Pons (tissue), 1 donor: ENCODE data around the gene PLGRKT.
"Not testable (repeated sequence)": the region's sequence is repeated elsewhere in the genome, so short reads cannot be mapped to it uniquely, and the experiment has no call there.

ENCODE experiments used
- DNase-seq: peaks from one replicate; pipeline ENCODE4 v3.0.0-alpha.2; 2016; ENCODE audit warnings: low spot score

The PLGRKT gene

DNA sequence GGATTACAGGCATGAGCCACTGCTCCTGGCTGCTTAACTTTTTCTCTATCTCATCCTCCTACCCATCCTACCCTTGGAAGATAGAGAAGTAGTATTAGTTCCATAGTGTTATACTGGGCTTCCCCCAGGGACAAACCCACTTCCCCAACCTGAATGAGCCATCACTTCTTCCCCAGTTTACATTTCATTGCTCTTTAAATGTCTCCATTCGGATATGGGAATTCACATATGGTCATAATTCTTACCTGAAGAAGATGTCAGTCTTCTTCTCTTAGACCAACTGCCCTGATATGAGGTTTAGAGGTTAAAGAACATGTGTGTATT is 14.5 kb upstream of the PLGRKT start:
- DNase-seq = no peak

DNA sequence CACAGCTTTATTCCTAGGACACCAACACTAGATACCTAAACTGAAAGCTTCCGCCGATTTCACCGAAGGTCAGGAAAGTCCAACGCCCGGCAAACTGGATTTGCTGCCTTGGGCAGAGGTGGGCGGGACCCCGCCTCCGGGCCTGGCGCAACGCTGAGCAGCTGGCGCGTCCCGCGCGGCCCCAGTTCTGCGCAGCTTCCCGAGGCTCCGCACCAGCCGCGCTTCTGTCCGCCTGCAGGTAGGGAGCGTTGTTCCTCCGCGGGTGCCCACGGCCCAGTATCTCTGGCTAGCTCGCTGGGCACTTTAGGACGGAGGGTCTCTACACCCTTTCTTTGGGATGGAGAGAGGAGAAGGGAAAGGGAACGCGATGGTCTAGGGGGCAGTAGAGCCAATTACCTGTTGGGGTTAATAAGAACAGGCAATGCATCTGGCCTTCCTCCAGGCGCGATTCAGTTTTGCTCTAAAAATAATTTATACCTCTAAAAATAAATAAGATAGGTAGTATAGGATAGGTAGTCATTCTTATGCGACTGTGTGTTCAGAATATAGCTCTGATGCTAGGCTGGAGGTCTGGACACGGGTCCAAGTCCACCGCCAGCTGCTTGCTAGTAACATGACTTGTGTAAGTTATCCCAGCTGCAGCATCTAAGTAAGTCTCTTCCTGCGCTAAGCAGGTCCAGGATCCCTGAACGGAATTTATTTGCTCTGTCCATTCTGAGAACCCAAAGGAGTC is 12.8 kb upstream of the PLGRKT start, which contains the start of gene CD274:
CD274 (plus strand) TSS at position 184 of the 733 bp plus-strand sequence. CDS start 5,572 bp downstream, outside the sequence.
- peak; percentile 68 for DNase-seq

DNA sequence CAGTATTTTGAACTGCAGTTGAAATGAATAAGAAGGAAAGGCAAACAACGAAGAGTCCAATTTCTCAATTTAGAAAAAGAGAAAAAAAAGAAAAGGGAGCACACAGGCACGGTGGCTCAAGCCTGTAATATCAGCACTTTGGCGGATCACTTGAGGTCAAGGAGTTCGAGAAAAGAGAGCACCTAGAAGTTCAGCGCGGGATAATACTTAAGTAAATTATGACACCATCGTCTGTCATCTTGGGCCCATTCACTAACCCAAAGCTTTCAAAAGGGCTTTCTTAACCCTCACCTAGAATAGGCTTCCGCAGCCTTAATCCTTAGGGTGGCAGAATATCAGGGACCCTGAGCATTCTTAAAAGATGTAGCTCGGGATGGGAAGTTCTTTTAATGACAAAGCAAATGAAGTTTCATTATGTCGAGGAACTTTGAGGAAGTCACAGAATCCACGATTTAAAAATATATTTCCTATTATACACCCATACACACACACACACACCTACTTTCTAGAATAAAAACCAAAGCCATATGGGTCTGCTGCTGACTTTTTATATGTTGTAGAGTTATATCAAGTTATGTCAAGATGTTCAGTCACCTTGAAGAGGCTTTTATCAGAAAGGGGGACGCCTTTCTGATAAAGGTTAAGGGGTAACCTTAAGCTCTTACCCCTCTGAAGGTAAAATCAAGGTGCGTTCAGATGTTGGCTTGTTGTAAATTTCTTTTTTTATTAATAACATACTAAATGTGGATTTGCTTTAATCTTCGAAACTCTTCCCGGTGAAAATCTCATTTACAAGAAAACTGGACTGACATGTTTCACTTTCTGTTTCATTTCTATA is 12.0 kb upstream of the PLGRKT start:
- DNase-seq = peak; percentile 61

DNA sequence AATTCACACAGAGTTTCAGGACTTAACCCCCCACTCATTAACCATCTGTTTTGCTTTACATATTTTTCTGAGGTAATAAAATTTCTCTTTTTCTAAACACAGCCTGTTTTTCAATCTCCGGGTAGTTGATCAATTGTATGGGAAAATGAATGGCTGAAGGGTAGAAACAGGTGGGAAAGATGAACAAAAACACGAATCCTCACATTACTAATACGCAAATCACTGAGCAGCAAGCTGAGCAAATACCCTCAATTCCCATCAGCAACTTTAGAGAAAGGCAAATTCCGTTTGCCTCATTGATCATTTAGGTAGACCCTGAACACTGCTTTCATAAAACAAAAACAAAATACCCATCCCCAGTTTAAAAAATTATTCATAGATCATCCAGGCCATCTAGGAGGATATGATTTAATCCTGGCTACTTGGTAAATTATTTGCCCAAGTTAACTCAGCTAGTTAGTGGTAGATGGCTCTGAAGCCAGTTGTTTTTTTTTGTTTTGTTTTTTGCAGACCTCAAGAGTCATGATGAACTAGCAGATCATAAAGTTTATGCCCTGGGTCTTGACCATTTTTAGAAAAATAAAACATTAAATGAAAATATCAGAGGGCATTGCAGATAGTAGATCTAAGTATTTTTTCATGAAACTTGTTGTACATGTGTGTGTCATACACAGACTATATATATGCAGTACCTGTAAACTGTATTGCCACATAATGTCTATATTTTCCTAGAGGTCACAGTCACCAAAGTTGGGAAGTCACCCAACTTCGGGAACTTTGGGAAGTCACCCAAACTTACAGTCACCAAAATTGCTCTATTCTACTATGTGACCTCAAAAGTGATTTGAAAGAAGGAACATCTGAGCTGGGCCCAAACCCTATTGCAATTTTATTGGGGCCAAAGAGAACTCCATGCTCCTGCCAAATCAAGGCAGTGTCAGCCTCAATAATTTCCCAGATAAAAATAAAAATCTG is 11.0 kb upstream of the PLGRKT start:
- DNase-seq = no peak

DNA sequence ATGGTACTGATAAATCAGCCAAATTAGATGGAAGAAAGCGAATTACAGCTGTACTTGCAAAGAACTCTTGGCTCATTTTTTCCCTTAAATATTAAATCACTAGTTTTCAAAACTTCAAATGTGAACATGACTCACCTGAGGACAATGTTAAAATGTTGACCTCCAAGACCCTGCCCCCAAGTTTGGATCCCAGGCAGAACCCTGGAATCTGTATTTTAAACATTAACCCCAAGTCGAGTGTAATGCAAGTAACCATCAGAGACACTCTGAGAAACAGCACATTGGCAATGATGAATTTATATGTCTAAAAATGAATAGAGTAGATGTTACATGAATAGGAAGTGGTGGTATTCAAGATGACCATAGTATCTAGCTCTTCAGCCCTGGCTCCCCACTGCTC is 10.3 kb upstream of the PLGRKT start:
- DNase-seq = no peak

DNA sequence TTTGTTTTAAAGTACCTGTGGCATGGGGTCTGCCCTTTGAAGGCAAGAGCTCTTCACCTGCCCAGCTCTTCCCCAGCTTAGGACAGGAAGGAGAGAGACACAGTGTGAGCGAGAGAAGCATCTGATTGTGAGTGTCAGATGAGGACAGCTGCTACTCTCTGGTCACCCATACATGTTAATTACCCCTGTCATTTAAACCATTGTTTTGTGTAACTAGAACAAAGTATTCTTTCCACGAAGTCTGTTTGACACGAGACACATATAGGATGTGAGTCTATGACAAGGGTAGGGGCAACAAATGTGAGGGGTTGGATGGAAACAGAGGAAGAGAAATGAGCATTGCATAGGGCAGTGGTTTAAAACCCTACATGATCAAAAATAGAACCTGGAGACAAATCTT is 9.6 kb upstream of the PLGRKT start:
- DNase-seq = no peak

DNA sequence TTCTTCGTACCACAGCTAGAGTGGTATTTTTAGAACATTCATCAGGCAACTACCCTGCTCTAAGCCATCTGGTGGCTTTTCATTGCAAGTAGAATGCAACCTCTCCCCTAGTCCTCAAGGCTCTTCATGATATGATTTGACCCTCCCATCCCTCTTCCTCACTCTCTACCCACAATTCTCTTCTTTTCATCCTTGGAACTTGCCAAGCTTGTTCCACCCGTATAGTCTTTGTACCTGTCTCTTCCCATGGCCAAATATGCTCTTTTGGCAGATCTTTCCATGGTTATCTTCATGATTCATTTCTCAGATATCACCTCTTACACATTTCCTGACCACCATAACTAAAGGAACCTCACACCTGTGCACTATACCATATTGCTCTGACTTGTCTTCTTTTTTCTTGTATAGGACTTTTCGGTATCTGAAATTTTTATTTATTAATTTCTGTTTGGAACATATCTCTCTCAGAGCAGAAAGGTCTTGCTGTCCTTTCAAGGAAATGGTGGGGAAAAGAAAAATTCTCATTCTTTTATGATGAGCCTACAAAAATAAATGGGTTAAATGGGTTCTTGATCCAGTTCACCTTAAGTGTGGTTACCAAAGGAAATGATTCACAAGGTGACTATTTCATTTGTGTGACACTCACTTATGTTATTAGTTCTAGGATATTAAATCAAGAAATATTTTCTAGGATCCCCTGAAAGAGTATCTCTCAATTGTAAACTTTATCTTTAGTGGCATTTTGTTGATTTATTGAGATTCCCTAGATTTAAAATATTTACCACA is 8.9 kb upstream of the PLGRKT start:
- DNase-seq = no peak

DNA sequence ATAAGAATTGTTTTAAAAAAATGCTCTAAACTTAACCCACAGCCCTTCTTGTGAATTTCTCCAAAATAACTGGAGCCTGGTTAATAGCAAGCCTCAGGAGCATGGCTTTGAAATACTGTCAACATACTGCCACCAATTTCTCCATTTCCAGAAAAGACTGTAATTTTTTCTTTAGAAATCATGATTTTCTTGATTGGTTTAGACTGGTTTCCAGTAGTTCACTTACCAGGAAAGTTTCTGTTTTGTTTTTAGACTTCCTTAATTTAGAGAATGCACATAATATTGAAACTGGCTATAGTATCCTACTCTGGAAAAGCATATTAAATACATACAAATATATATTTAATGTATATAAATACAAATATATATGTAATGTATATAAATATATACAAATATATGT is 8.2 kb upstream of the PLGRKT start:
- no peak for DNase-seq

DNA sequence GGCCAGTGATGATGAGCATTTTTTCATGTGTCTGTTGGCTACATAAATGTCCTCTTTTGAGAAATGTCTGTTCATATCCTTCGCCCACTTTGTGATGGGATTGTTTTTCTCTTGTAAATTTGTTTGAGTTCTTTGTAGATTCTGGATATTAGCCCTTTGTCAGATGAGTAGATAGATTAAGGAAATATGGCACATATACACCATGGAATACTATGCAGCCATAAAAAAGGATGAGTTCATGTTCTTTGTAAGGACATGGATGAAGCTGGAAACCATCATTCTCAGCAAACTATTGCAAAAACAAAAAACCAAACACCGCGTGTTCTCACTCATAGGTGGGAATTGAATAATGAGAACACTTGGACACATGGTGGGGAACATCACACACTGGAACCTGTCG is 7.4 kb upstream of the PLGRKT start:
- DNase-seq = not testable (repeated sequence)

DNA sequence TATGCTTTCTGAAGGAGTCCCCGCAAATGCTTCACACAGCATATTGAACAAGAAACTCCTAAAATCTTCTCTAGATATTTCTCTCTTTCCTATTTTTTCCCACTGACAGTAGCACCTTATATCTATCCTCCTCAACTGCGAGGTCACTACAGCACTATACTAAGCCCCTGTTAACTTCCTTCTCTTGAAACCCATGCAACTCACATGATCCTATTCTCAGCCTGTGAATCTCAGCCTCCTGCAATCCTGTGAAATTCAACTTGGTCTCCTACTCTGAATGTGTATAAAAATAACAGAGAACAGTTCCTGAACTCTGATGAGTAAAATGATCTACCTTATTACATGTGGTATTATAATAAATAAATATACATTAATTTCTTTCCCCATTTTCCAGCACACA is 6.1 kb upstream of the PLGRKT start:
- no peak for DNase-seq

DNA sequence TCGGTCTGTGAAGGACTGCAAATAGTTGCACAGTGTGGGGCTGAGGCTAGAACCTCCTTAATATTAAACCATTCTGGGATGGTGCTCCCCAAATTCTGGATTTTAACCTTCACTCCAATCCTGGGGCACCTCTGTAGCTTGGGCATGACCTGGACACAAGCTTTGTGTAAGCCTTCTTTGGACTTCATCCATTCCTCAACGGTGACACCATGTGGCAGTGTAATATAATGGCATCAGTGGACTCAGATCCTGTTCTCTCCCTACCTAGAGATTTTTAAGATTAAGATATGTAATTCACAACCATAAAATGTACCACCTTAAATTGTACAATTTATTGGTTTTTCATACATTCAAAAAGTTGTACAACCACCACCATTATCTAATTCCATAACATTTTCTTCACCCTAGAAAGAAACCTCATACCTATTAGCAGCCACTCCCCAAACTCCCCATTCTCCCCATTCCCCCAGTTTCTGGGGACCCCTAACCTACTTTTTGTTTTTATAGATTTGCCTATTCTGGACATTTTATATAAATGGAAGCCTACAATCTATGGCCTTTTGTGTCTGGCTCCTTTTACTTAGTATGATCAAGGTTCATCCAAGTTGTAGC is 4.8 kb upstream of the PLGRKT start:
- peak; percentile 89 for DNase-seq

DNA sequence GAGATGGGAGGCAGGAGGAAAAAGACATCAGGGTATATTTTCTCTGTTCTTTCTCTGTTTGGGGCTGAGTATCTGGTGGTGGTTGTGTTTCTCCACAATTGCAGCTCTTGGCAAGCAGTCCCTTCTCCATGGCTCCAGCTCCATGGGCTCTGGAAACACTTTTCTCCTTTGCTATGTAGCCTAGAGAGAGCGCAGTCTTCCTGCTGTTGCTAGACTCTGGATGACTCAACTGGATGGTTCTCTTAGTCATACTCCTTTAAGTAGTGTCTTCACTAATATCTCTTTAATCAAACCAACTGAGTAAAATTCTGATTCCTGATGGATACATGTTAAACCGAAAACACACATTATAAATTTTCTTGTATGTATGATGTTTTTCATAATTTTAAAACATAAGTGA is 3.3 kb upstream of the PLGRKT start:
- DNase-seq = no peak

DNA sequence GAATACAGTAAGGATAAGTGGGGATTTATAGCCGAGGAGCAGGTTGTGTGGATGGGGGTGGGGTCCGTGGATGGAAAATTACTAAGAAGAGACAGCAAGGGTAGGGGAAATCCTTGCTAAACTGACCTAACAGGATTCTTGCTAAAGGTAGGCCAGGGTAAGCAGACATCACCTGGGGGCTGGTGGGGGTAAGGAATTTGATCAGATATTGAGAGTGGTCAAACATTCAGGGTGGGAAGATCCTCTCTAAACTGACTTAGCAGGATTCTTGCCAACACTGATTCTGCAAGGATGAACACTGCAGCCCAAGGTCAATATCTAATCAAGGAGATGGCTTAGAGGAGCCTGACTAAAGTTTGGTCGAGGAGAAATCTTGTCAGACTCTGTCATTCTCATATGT is 2.7 kb upstream of the PLGRKT start:
- DNase-seq = no peak

DNA sequence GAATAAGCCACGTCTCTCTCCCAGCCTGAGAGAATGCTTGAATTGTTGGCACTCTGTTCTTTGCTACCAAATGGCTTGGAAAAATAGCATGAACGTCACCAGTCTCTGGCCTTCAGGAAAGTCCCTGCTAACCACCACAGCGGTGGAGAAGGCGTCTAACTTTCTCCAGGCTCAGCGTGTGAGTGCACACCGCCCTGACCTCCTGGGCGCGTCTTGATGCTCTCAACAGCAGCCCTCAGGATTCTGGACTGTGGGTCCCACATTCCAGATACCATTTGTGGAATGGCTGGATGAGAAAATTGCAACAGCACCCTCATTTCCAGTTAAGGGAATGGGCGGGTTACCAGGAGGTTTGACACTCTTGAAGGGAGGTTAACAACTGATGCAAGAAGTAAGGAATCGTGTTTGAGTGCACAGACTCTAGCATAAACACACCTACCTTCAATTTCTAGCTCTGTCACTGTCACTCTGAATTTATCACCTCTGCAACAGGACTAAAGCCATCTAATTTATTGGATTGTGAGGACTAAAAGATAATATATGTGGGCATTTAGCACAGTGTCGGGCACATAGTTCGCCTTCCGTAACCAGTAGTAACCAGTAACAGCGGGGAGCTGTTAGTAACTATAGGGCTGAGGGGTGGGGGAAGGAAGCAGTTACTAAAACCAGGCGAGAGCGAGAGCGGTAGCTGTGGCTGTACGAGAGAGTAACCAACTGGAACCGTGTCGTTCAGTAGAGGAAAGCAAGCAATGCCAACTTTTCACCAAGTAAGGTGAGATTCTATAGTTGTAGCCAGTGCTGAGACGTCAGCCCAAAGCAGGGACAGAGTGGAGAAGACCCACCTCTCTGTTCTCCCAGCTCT is 807 bp upstream of the PLGRKT start:
- no peak for DNase-seq

DNA sequence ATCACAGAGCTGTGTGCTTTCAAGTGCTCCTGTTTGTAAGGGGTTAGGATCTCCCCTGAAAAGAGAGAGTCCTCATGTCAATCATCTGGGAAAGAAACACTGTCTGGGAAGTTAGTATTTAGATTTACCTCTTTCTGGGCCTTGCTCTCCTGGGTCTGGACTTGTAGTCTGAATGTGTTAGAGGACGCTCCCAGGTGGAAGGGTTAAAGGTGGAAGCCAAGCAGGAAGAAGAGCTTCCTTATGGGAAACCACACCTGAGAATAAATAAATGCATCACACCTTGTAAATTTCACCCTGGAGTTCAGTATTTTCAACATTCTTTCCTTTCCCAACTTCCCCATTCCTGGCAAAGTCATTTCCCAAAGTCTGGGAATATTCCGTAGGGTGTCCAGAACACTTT is 1.3 kb downstream of the PLGRKT start:
- no peak for DNase-seq

DNA sequence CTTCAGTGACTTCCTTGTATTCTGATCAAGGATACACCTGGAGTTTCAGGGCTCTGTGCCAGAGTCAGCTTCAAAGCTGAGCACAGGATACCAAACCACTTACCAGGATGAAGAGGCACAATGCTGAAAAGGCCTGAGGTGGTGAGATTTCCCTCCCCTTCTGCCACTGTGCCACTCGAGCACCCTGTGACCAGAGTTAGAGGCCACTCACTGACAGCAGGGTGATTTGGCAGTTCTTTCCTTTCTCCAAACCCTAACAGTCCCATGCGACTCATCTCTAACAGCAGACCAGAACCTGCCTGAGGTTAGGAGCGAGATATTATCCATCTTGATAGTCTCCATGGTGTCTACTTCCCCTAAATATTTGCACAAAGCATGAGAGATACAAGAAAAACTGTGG is 1.8 kb downstream of the PLGRKT start:
- no peak for DNase-seq

DNA sequence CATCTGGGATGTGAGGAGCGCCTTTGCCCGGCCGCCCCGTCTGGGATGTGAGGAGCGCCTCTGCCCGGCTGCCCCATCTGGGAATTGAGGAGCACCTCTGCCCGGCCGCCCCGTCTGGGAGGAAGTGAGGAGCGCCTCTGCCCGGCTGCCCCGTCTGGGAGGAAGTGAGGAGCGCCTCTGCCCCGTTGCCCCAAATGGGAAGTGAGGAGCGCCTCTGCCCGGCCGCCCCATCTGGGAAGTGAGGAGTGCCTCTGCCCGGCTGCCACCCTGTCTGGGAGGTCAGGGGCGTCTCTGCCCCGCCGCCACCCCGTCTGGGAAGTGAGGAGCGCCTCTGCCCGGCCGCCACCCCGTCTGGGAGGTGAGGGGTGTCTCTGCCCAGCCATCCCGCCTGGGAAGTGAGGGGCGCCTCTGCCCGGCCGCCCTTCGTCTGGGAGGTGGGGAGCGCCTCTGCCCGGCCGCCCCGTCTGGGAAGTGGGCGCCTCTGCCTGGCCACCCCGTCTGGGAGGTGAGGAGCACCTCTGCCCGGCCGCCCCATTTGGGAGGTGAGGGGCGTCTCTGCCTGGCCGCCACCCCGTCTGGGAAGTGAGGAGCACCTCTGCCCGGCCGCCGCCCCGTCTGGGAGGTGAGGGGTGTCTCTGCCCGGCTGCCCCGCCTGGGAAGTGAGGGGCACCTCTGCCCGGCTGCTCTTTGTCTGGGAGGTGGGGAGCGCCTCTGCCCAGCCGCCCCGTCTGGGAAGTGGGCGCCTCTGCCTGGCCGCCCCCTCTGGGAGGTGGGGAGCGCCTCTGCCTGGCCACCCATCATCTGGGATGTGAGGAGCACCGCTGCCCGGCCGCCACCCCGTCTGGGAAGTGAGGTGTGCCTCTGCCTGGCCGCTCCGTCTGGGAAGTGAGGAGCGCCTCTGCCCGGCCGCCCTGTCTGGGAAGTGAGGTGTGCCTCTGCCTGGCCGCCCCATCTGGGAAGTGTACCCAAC is 3.6 kb downstream of the PLGRKT start:
- not testable (repeated sequence) for DNase-seq

DNA sequence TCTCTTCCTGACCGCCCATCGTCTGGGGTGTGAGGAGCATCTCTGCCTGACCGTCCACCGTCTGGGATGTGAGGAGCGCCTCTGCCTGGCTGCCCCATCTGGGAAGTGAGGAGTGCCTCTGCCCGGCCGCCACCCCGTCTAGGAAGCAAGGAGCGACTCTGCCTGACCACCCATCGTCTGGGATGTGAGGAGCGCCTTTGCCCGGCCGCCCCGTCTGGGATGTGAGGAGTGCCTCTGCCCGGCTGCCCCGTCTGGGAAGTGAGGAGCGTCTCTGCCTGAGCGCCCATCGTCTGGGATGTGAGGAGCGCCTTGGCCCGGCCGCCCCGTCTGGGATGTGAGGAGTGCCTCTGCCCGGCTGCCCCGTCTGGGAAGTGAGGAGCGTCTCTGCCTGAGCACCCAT is 4.4 kb downstream of the PLGRKT start:
- DNase-seq = not testable (repeated sequence)

DNA sequence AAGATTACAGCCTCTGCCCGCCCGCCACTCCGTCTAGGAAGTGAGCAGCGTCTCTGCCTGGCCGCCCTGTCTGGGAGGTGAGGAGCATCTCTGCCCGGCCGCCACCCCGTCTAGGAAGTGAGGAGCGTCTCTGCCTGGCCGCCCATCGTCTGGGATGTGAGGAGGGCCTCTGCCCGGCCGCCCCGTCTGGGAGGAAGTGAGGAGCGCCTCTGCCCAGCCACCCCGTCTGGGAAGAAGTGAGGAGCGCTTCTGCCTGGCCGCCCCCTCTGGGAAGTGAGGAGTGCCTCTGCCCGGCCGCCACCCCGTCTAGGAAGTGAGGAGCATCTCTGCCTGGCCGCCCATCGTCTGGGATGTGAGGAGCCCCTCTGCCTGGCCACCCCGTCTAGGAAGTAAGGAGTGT is 4.8 kb downstream of the PLGRKT start:
- not testable (repeated sequence) for DNase-seq
